ENCODE data around the gene DNAH8. TPM values are rescaled to one million over a fixed set of nuclear protein-coding genes. Genes with fewer than 3 reads are reported as not detected.

DNAH8 gene
- total RNA-seq, 2 experiments from 2014 or later: 0.03 TPM; not detected in 1

DNA sequence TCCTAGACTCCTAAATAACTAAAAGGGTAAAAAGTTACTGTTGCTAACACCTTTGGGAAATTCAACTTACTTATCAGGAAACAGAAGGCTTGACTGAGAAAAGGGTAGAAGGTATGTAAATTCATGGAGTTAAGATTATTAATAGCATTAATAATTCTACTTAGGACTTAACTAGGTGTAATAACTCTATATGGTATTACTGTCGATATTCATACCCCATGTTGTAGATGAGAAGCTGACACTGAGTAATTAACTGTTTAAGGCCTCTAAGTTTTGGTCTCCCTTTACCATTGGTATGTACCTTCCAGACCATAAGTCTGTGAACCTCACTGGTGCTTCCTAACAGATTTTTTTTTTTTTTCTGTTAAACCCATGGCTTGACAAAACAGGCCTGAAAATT lies 27.6 kb upstream of the DNAH8 start:
- DNase-seq (no peak), ATAC-seq (ENCODE audit: poor library complexity) (no peak)
- intact Hi-C loops (cut with DNase I, micrococcal nuclease): no loop called here
- H3K27ac Mint-ChIP-seq: no peak overlapping the region
- Histone ChIP-seq H3K4me3 (ENCODE audit: low read length) (no peak overlapping the region), H3K36me3 (ENCODE audit: insufficient read depth, low read length) (peaks cover 9% of the 10 kb centered on the region), H3K27me3 (ENCODE audit: control insufficient read depth in 1 of 2, insufficient read depth in 2 of 2, low read length in 2 of 2) (no peaks in the 10 kb centered on the region), H3K27ac (ENCODE audit: low read depth in 1 of 2, low read length in 2 of 2) (no peak overlapping the region), H3K4me1 (ENCODE audit: insufficient read depth, low read length) (no peaks in the 10 kb centered on the region), H3K9me3 (ENCODE audit: control insufficient read depth in 1 of 2, insufficient read depth in 1 of 2, low read length in 2 of 2) (no peaks in the 10 kb centered on the region)
- H3K9me3 Mint-ChIP-seq: no peaks in the 10 kb centered on the region
- TF ChIP-seq CTCF (IDR thresholded peaks at IDR 0.05): no peak
- no peaks in the 10 kb centered on the region for H3K27me3 Mint-ChIP-seq
- H3K36me3 Mint-ChIP-seq (ENCODE audit: low read depth): peaks cover 26% of the 10 kb centered on the region
- peaks cover 19% of the 10 kb centered on the region for H3K4me1 Mint-ChIP-seq (ENCODE audit: low read depth)
- ChIA-PET CTCF (interaction anchor here (0.8 kb wide), 1 partner anchor 18 kb away, joined by 3 read pairs; no protein-coding TSS in a partner anchor), POLR2A (interaction anchor here (1.3 kb wide), 1 partner anchor 16 kb away, joined by 6 read pairs; the partner anchor contains the start of gene GLO1)
- H3K4me3 Mint-ChIP-seq: no peak overlapping the region

DNA sequence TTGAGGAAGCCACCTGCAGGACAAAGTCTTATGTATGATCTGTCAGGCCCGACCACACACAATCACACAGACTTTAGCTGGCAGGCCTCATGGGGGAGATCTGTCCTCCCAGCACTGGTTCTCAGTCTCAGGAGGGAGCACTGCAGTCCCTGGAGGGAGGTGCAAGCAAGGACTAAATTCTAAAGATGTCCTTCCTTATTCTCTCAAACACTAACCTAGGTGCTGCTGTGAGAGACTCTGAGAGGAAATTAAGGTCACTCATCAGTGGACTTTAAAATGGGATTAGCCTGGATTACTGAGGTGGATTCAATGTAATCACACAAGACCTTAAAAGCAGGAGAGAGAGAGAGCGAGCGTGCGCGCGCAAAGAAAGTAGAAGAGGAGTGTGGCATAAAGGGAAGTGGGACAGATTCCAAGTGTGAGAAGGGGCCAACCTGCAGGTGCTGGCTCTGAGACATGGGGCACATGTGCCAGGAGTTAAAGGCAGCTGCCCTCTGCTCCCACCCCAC lies 26.5 kb upstream of the DNAH8 start:
- Histone ChIP-seq H3K36me3 (ENCODE audit: insufficient read depth, low read length) (peaks cover 4% of the 10 kb centered on the region), H3K9me3 (ENCODE audit: control insufficient read depth in 1 of 2, insufficient read depth in 1 of 2, low read length in 2 of 2) (no peaks in the 10 kb centered on the region), H3K27ac (ENCODE audit: low read depth in 1 of 2, low read length in 2 of 2) (no peak overlapping the region), H3K27me3 (ENCODE audit: control insufficient read depth in 1 of 2, insufficient read depth in 2 of 2, low read length in 2 of 2) (no peaks in the 10 kb centered on the region), H3K4me1 (ENCODE audit: insufficient read depth, low read length) (no peaks in the 10 kb centered on the region), H3K4me3 (ENCODE audit: low read length) (no peak overlapping the region)
- H3K4me3 Mint-ChIP-seq: no peak overlapping the region
- H3K27ac Mint-ChIP-seq: no peak overlapping the region
- H3K9me3 Mint-ChIP-seq: no peaks in the 10 kb centered on the region
- DNase-seq (no peak), ATAC-seq (ENCODE audit: poor library complexity) (no peak)
- ChIA-PET CTCF (no interaction called here), POLR2A (interaction anchor here (1.3 kb wide), 1 partner anchor 14 kb away, joined by 6 read pairs; the partner anchor contains the start of gene GLO1)
- peaks cover 16% of the 10 kb centered on the region for H3K36me3 Mint-ChIP-seq (ENCODE audit: low read depth)
- TF ChIP-seq CTCF (IDR thresholded peaks at IDR 0.05): no peak
- no peaks in the 10 kb centered on the region for H3K27me3 Mint-ChIP-seq
- intact Hi-C loops (cut with DNase I, micrococcal nuclease): no loop called here
- peaks cover 19% of the 10 kb centered on the region for H3K4me1 Mint-ChIP-seq (ENCODE audit: low read depth)

DNA sequence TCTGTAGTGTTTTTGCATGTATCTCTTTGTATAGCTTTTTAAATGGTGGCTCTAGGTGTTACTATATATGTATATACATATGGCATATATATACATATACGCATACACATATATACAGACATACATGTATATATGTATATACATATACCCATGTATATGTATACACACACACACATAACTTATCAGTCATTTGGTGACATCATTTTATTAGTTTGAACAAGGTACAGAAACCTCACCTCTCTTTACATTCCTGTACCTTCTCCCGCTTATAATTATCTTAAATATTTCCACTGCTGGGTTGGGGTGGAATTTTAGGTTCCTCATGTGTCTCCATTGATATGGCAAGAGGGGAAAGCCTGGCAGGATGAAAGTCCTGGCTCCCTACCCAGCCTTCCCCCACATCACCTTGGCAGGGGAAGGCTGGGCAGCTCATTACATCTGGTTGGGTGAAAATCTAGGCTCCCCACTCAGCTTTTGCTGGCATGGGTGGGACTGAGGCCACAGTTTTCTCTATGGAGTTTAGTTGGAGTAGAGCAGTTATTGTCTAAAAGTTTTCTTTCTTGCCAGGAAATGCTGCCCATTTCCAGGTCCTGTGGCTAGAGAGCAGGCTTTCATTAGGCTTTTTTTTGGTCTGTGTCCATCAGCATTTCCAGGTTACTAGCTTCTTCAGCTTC lies 19.7 kb upstream of the DNAH8 start:
- no peak overlapping the region for H3K27ac ChIP-seq (ENCODE audit: low read depth in 1 of 2, low read length in 2 of 2)
- ChIA-PET POLR2A (no interaction called here), CTCF (no interaction called here)
- TF ChIP-seq CTCF (IDR thresholded peaks at IDR 0.05): no peak
- no peaks in the 10 kb centered on the region for H3K27me3 Mint-ChIP-seq
- DNase-seq (no peak), ATAC-seq (ENCODE audit: poor library complexity) (no peak)
- H3K27me3 ChIP-seq (ENCODE audit: control insufficient read depth in 1 of 2, insufficient read depth in 2 of 2, low read length in 2 of 2): no peaks in the 10 kb centered on the region
- no peak overlapping the region for H3K4me3 ChIP-seq (ENCODE audit: low read length)
- peaks cover 29% of the 10 kb centered on the region for H3K4me1 Mint-ChIP-seq (ENCODE audit: low read depth)
- peaks cover 16% of the 10 kb centered on the region for H3K36me3 Mint-ChIP-seq (ENCODE audit: low read depth)
- intact Hi-C loops (cut with DNase I, micrococcal nuclease): no loop called here
- H3K9me3 ChIP-seq (ENCODE audit: control insufficient read depth in 1 of 2, insufficient read depth in 1 of 2, low read length in 2 of 2): no peaks in the 10 kb centered on the region
- no peaks in the 10 kb centered on the region for H3K36me3 ChIP-seq (ENCODE audit: insufficient read depth, low read length)
- no peak overlapping the region for H3K27ac Mint-ChIP-seq
- no peak overlapping the region for H3K4me3 Mint-ChIP-seq
- H3K9me3 Mint-ChIP-seq: peaks cover 8% of the 10 kb centered on the region
- no peaks in the 10 kb centered on the region for H3K4me1 ChIP-seq (ENCODE audit: insufficient read depth, low read length)

Measured in CD4-positive, alpha-beta T cell (primary cell).